GM21360 (cell line): ENCODE measurements around the gene PIERCE2.
"Not testable (repeated sequence)": the region's sequence is repeated elsewhere in the genome, so short reads cannot be mapped to it uniquely, and the experiment has no call there.

Experiments used
- ATAC-seq: cut with Tn5 transposase; IDR thresholded peaks from one replicate; pipeline ENCODE4 v1.9.1; 2021; ENCODE audit warnings: mild to moderate bottlenecking, moderate library complexity; ENCODE audit not compliant: unreplicated experiment

PIERCE2 gene, protein sequence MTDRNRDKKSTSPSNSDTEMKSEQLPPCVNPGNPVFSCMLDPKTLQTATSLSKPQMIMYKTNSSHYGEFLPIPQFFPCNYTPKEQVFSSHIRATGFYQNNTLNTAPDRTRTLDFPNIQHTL

DNA sequence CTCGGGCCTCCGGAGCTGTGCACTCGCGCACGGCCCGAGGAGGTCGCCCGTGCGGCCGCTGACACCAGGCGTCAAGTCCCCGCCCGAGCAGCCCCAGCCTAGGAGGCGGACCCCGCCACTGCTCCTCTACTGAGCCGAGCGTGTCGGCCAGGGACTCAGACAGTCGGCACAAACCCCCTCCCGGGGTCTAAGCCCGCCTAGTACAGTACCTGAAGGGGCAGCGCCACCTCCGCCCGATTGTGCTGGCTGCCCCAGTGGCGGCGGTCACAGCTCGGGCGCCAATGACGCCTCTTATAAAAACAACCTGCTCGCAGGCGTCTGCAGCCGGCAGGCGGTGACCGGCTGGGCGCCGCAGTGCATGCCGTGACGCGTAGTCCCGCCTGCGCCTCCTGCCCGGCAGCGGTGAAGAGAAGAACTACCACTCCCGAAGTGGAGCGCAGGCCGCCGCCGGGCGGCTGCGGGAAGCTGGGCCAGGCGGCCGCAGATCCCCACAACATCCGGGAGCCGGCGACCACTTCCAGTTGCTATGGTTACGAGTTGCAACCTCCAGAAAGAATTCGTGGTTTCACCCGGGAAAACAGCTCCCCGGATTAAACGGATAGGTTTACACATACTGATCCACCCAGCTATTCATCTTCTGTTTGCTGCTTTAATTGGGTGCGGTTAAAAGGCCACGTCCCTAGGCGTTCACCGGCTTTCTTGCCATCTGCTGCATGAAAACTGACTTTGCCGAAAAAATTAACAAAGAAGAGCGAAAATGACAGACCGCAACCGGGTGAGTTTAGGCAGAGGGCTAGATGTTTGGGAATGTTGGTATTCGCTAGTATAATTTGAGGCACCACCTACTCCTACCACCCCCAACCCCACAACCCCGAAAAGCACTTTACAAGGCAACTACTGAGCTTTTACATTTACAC lies at the start of gene PIERCE2, which contains the start of gene CCPG1:
PIERCE2 (plus strand) TSS at position 484 of the 917 bp plus-strand sequence; CDS start at position 758, 274 bp downstream.
CCPG1 (minus strand) TSS at position 348 of the 917 bp plus-strand sequence. CDS start 18,935 bp downstream, outside the sequence.
- peak; percentile 94 for ATAC-seq

DNA sequence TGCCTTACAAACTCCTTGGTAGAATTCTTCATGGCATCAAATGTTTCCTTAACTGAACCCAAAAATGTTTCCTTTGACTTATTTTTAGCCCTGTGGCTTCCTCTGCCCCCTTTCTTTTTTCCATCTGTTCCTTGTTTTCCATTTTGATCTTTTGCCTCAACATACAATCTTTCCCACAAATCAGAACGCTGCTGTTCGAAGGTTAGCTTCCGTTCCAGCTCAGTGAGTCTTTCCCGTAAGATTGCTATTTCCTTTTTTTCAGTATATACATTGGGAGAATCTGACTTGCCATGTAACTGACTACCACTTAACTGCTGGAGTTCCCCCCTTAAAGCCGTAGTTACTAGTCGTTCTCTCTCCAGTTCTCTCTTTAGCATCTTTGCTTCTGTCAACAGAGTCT lies 48.0 kb upstream of the PIERCE2 start:
- no peak for ATAC-seq

DNA sequence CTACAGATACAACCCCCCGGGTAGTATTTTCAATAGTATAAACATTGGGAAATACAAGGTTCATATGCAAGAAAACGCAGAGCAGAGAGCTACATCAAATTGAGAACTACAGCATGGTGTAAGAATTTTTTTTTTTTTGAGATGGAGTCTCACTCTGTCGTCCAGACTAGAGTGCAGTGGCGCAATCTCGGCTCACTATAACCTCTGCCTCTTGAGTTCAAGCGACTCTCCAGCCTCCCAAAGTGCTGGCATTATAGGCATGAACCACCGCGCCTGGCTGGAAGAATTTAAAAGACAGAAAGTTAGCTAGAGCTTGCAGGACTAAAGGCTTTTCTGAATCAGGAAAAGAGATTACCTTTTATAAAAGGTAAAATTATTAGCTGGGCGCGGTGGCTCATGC lies 47.2 kb upstream of the PIERCE2 start:
- ATAC-seq, result no peak

DNA sequence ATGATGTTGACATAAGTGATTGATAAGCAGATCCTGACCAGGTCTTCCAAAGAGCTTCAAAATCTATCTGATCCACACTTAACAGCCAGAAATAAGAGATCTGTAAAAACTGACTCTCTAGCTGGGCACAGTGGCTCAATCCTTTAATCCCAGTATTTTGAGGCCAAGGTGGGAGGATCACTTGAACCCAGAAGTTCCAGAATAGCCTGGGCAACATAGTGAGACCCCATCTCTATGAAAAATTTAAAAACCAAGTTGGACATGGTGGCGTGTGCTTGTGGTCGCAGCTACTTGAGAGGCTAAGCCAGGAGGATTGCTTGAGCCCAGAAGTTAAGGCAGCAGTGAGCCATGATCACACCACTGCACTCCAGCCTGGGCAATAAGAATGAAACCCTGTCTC lies 45.7 kb upstream of the PIERCE2 start:
- ATAC-seq, result no peak

DNA sequence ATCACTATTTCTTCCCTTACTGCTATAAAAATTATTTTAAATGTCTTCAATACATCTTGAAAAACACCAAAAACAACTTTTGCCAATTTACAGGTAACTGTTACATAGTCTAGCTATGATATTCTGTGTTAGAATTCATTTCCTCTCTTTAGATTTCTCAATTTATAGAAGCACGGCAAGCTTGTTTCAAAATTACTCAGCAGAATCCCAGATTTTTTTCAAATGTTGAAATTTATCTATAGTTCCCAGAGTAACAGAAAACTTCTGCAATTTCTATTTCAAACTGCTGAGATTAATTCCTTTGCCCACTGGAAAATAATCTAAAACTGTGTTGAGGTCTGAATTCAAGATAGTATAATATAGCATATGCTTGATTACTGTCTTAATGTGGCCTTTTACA lies 41.3 kb upstream of the PIERCE2 start:
- no peak for ATAC-seq

DNA sequence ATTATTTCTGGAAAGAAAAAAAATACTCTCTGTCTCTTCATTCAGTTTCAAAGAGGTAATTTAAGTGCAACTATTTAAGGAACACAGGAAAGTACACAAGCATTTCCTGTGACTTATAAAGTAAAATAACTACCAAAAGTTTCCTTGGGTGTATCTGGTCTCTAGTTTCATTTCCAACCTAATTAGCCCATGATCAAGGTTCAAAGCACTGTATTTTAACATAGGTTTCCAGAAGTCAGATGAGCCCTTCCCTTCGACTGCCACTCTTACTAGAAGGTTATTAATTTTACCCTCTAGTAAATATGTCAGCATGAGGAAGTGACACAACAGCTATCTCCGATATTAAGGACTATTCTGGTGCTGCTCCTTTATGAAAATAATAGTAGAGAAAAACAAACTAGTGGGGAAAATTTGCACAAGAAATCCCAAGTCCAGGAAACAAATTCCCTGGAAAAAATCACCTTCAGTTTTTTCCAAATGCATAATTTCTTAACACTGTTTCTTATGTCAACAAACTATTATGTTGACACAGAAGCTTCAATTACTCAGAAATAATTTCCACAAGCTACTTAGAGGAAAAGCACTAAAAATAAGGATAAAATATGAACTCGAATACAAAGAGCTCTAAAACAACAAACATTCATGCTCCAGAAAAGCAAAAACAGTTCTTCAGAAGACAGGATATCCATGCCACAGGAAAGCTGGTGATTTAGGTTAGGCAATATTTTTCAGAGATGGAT lies 35.4 kb upstream of the PIERCE2 start:
- no peak for ATAC-seq

DNA sequence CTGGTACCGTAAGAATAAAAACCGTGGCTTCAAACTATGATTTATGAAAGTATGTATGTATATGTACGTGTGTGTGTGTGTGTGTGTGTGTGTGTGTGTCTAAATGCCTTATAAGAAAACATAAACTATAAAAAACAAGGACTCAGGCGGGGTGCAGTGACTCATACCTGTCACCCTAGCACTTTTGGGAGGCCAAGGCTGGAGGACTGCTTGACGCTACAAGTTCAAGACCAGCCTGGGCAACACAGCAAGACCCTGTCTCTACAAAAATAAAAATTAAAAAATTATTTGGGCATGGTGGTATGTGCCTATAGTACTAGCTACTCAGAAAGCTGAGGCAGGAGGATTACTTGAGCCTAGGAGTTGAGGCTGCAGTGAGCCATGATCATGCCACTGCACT lies 29.2 kb upstream of the PIERCE2 start:
- ATAC-seq, result no peak

DNA sequence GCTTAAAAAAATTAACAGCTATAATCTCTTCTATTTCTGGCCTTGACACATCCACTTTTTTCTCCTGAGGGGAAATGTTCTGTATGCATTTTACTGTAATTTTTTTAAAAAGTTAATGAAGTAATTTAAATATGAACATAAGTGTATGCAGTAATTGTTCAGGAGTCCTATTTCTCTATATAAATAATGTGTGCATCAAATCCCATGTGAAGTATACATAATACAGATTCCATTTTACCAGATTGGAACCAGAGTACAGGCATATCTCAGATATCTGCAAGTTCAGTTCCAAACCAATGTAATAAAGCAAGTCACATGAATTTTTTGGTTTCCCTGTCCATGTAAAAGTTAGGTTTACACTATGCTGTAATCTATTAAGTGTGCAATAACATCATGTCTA lies 26.7 kb upstream of the PIERCE2 start:
- ATAC-seq, result no peak

DNA sequence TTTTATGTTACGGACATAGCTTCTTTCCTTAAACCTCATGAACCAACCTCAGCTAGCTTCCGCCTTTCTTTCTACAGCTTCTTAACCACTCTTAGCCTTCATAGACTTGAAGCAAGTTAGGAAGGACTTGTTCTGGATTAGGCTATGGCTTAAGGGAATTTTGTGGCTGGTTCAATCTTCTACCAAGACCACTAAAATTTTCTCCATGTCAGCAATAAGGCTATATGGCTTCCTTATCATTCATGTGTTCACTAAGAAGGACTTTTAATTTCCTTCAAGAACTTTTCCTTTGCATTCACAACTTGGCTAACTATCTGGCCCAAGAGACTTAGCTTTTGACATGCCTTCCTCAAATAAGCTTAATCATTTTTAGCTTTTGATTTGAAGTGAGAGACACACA lies 24.6 kb upstream of the PIERCE2 start:
- ATAC-seq, result no peak

DNA sequence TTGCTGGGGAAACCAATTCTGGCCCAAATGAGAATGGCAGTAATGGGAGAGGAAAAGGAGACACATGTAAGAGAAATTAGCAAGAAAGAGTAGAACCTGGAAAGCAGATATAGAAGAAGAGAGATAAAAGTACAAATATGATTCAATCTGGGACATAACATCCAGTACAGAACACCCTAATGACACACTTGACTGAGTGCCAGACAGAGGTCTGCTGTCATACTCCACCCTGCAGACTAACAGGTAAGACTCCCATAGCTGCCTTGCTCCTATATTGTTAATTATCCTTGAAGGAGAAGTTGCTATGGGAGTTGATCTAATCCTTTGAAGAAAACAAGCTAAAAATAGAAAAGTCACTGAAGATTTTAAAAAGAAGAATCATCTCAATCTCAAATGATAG lies 21.3 kb upstream of the PIERCE2 start:
- no peak for ATAC-seq

DNA sequence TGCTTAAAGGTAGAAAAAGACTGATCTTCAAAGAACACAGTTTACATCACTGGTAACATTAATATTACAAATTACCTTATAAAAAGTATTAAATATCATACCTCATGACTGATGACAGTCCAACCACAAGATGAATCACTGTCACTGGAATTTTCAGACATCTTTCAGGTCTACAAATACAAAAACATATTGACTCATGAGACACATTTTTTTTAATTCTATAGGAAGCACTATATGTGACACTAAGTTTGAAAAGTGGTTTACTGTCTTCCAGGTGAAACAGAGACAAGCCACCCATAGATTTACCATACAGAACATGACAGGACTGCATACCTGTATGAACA lies 19.1 kb upstream of the PIERCE2 start:
- no peak for ATAC-seq

DNA sequence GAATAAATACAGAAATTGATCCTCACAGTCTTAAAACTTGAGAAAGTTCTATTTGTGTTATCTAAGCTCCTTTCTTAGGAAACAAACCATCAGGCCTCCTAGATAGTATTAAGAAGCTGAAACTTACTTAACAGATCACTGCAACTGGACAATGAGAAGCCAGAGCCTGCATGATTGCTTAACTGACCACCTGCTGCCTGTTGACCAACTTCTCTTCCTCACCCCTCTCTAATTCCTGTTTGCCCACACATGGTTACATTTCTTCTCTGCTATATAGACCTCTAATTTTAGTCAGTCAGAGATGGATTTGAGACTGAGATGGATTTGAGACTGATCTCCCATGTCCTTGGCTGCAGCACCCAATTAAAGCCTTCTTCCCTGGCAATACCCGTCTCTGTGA lies 13.6 kb upstream of the PIERCE2 start:
- ATAC-seq, result no peak

DNA sequence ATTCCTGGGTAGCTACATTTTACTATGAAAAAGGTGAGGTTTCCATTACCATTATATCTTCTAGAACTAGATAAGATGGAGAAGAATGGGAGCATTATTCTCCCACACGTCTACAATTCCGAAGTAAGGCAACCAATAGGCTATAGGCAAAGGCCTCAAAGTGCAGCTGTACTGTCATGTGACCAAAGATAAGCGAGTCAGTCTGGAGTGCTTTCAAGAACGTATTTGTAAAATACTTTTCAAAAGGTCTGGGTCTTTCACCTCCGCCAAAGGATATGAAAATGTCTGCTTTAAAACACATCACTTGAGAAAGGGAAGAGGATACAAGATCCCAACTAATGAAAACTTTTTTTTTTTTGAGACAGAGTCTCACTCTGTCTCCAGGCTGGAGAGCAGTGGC lies 10.1 kb upstream of the PIERCE2 start:
- ATAC-seq, result no peak

DNA sequence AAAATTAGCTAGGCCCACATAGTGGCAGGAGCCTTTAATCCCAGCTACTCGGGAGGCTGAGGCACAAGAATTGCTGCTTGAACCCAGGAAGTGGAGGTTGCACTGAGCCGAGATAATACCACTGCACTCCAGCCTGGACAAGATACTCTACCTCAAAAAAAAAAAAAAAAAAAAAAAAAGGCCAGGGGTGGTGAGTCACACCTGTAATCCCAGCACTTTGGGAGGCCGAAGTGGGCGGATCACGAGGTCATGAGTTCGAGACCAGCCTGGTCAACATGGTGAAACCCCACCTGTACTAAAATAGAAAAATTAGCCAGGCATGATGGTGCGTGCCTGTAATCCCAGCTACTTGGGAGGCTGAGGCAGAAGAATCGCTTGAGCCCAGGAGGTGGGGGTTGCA lies 8.2 kb upstream of the PIERCE2 start:
- not testable (repeated sequence) for ATAC-seq

DNA sequence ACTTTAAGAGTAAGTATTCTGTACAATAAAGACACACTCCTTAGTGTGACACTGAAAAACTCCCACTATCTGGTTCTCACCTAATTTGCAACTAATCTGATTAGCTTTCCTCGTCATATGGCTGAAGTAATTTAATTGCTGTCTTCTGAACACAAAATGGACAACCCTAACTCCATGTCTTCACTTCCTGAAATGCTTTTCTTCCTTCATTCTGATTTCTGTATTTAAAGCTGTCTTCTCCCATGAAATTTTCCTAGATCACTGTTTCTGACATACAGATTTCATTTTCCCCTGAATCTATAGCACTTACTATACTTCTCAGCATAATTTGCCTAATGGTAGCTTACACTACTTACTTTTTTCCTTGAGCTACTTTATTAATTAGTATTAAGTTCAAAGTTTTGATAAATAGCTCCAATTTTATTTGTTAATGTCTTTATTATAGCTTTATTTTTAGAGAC lies 6.5 kb upstream of the PIERCE2 start:
- ATAC-seq, result no peak

DNA sequence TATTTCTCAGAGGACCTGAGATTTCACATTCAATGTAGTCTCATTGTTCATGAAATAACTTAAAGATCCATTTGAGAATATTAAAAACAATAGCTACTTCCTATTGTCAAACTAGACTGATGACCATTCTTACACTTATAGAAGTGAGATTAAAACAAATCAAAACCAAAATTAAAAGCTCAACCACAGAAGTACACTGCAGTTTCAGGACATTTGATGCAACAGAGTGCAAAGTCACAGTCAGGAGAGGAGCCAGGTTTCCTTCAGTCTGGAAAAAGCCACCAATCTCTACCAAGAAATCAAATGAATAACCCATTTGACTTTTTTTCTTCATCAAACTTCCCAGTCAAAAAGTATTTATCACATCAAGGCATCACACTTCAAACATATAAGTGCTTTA lies 5.6 kb upstream of the PIERCE2 start:
- no peak for ATAC-seq

DNA sequence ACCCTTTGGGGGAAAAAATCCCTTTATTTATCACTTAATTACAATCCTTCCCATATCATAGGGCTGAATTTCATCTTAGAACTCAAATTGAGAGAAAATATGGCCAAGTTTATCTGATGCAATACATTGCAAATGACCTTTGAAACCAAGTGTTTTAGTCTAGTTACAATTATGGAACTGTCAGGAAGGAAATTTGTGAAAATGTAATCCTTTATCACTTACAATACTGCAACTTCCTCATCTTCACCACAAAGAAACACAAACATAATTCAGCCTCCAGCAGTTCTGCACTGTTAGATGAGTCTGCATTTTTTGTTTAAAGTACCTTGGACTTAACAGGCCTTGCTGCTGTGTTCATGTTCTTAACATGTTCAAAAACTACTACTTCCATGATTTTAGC lies 4.8 kb upstream of the PIERCE2 start:
- ATAC-seq, result no peak

DNA sequence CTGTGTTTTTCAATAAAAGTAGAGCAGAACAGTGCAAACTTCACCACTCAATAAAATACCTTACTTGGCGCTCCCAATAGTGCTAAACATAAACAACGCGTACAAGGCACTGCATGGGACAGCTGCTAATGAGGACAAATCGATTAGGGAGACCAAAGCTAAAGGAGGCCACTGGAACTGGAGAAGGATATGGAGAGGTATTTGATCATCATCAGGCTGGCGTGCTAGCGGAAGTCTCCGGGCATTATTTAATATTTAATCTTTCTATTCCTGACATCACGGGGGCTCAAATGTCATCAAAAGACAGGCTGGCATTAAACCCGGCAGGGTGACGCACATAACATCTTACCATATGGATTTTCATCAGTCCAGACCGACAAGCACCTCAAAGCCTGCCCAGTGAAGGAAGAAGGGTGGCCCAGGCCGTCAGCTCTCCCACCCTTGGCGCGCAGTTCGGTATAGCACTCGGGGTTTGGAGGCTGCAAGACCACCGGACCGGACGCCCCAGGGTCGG lies 740 bp upstream of the PIERCE2 start:
- ATAC-seq, result no peak

DNA sequence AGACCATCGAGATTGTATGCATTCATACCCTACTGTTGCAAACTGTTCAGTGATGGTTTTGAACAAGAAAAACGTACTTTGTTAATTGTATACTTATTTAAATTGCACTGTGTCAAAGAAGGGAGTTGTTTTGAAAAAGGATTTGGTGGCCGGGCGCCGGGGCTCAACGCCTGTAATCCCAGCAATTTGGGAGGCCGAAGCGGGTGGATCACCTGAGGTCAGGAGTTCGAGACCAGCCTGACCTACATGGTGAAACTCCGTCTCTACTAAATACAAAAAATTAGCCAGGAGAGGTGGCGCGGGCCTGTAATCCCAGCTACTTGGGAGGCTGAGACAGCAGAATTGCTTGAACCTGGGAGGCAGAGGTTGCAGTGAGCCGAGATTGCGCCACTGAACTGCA lies 681 bp downstream of the PIERCE2 start:
- not testable (repeated sequence) for ATAC-seq

DNA sequence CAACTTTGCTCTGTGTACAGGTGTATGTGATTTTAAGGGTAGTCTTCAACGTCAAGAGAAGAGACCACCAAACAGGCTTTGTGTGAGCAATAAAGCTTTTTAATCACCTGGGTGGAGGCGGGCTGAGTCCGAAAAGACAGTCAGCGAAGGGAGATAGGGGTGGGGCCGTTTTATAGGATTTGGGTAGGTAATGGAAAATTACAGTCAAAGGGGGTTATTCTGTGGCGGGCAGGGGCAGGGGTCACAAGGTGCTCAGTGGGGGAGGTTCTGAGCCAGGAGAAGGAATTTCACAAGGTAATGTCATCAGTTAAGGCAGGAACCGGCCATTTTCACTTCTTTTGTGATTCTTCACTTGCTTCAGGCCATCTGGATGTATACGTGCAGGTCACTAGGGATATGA lies 9.4 kb downstream of the PIERCE2 start:
- ATAC-seq, result not testable (repeated sequence)

DNA sequence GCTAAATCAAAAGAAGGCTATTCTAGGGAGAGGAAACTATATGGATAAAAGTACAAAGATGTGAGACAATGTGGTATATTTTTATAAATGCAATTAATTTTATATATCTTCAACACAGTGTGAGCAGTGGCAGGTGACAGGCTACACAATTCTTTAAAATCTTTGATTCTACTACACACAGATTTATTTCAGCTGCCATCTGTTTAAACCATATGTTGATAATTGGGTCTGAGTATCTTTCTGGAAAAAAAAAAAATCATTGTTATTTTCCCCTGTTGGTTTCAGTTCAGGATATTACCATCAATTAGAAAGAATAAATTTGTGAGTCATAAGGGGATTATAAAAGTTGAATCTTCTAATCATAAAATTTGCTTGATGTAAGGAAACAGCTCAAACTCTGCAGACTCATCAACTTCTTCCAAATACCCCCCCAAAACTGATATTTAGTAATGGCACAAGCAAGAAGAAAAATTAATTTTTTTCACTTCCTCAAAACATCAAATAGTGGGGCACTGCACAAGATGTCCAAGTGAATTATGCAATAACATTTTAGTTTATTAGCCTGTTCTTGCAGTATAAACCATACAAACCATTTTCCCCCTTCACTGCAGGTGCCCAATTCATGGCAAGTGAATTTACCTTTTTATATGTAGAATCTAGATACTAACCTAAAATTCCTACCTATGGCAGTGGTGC lies 12.0 kb downstream of the PIERCE2 start:
- no peak for ATAC-seq
